Muscle layer of duodenum (tissue), 2 donors: ENCODE data around the gene ARPC1A.
"Not testable (repeated sequence)": the region's sequence is repeated elsewhere in the genome, so short reads cannot be mapped to it uniquely, and the experiment has no call there.

Source experiments
- H3K27ac ChIP-seq: one replicate; pipeline ENCODE4 v1.7.0; 2013; ENCODE audit warnings: mild to moderate bottlenecking, low read length
- H3K27me3 ChIP-seq: one replicate; pipeline ENCODE4 v1.7.0; 2013; ENCODE audit warnings: low read depth, mild to moderate bottlenecking, control low read depth, low read length
- H3K36me3 ChIP-seq, 2 donors: one replicate each; pipeline ENCODE4 v1.7.0; 2013; ENCODE audit warnings: low read length in 2 of 2, control low read depth in 1 of 2, mild to moderate bottlenecking in 1 of 2; ENCODE audit not compliant: insufficient read depth in 2 of 2, control insufficient read depth in 1 of 2
- H3K4me1 ChIP-seq, 2 donors: one replicate each; pipeline ENCODE4 v1.7.0; 2013; ENCODE audit warnings: low read length in 2 of 2, mild to moderate bottlenecking in 2 of 2, control low read depth in 1 of 2, moderate library complexity in 1 of 2; ENCODE audit not compliant: insufficient read depth in 2 of 2, control insufficient read depth in 1 of 2
- H3K4me3 ChIP-seq, 2 donors: one replicate each; pipeline ENCODE4 v1.7.0; 2013; ENCODE audit warnings: low read length in 2 of 2, low read depth in 1 of 2, mild to moderate bottlenecking in 1 of 2
- H3K9me3 ChIP-seq, 2 donors: one replicate each; pipeline ENCODE4 v1.7.0; 2013; ENCODE audit warnings: low read length in 2 of 2, control low read depth in 1 of 2, mild to moderate bottlenecking in 1 of 2; ENCODE audit not compliant: control insufficient read depth in 1 of 2
- donor health status: healthy.

ARPC1A gene

GRCh38 chr7:99324559-99324958, 1.1 kb upstream of the ARPC1A start:
- Histone ChIP-seq H3K4me3 (peak overlapping the region in 1 of 2 donors; percentile 99), H3K36me3 (peaks cover 0 to 3% of the 10 kb centered on the region in 2 donors), H3K4me1 (peaks cover 12 to 38% of the 10 kb centered on the region in 2 donors), H3K27me3 (no peaks in the 10 kb centered on the region), H3K9me3 (no peaks in the 10 kb centered on the region), H3K27ac (no peak overlapping the region)

- H3K4me1 ChIP-seq = peaks cover 12 to 40% of the 10 kb centered on the region in 2 donors
- peaks cover 0 to 3% of the 10 kb centered on the region in 2 donors for H3K36me3 ChIP-seq
- H3K9me3 ChIP-seq = no peaks in the 10 kb centered on the region
- H3K27me3 ChIP-seq = no peaks in the 10 kb centered on the region
- H3K27ac ChIP-seq = peak overlapping the region; percentile 85
- H3K4me3 ChIP-seq = peak overlapping the region; percentile 97 to 99
Measured at GRCh38 chr7:99325001-99325493, 651 bp upstream of the ARPC1A start.

- no peaks in the 10 kb centered on the region for H3K9me3 ChIP-seq
- H3K36me3 ChIP-seq = peaks cover 0 to 3% of the 10 kb centered on the region in 2 donors
- peak overlapping the region; percentile 97 to 99 for H3K4me3 ChIP-seq
- no peaks in the 10 kb centered on the region for H3K27me3 ChIP-seq
- H3K27ac ChIP-seq = peak overlapping the region; percentile 85
- H3K4me1 ChIP-seq = peaks cover 12 to 42% of the 10 kb centered on the region in 2 donors
Measured at GRCh38 chr7:99326408-99326782, 697 bp downstream of the ARPC1A start.

GRCh38 chr7:99330314-99330961, 4.7 kb downstream of the ARPC1A start:
- not testable (repeated sequence) for H3K27me3 ChIP-seq, H3K9me3 ChIP-seq, H3K4me3 ChIP-seq
- H3K4me1 ChIP-seq = peaks cover 12 to 36% of the 10 kb centered on the region in 2 donors
- H3K27ac ChIP-seq = peak overlapping the region; percentile 51
- H3K36me3 ChIP-seq = peaks cover 8 to 11% of the 10 kb centered on the region in 2 donors

- H3K27ac ChIP-seq = peak overlapping the region; percentile 51
- no peak overlapping the region for H3K4me3 ChIP-seq
- no peaks in the 10 kb centered on the region for H3K9me3 ChIP-seq
- H3K4me1 ChIP-seq = peaks cover 12 to 36% of the 10 kb centered on the region in 2 donors
- peaks cover 8 to 9% of the 10 kb centered on the region in 2 donors for H3K36me3 ChIP-seq
- H3K27me3 ChIP-seq = no peaks in the 10 kb centered on the region
Measured at GRCh38 chr7:99331002-99331401, 5.3 kb downstream of the ARPC1A start.

GRCh38 chr7:99339595-99339994, 13.9 kb downstream of the ARPC1A start:
- Histone ChIP-seq H3K36me3 (peaks cover 33 to 60% of the 10 kb centered on the region in 2 donors), H3K27ac (no peak overlapping the region)

GRCh38 chr7:99340659-99341058, 15.0 kb downstream of the ARPC1A start:
- Histone ChIP-seq H3K36me3 (peaks cover 40 to 64% of the 10 kb centered on the region in 2 donors), H3K4me1 (no peaks in the 10 kb centered on the region), H3K4me3 (no peak overlapping the region), H3K9me3 (no peaks in the 10 kb centered on the region), H3K27ac (no peak overlapping the region), H3K27me3 (no peaks in the 10 kb centered on the region)

More at GRCh38 chr7:99339595-99339994, 13.9 kb downstream of the ARPC1A start:
- Histone ChIP-seq H3K9me3 (no peaks in the 10 kb centered on the region), H3K4me1 (no peaks in the 10 kb centered on the region), H3K27me3 (no peaks in the 10 kb centered on the region), H3K4me3 (no peak overlapping the region)

- Histone ChIP-seq H3K4me3 (no peak overlapping the region), H3K36me3 (peaks cover 46 to 55% of the 10 kb centered on the region in 2 donors), H3K27me3 (no peaks in the 10 kb centered on the region), H3K4me1 (no peaks in the 10 kb centered on the region), H3K27ac (no peak overlapping the region), H3K9me3 (no peaks in the 10 kb centered on the region)
Measured at GRCh38 chr7:99344061-99344647, 18.5 kb downstream of the ARPC1A start.

GRCh38 chr7:99350641-99351040, 24.9 kb downstream of the ARPC1A start:
- not testable (repeated sequence) for H3K4me1 ChIP-seq, H3K4me3 ChIP-seq, H3K27ac ChIP-seq, H3K27me3 ChIP-seq, H3K9me3 ChIP-seq
- H3K36me3 ChIP-seq = peaks cover 36 to 61% of the 10 kb centered on the region in 2 donors

GRCh38 chr7:99352247-99352646, 26.5 kb downstream of the ARPC1A start:
- H3K4me3 ChIP-seq = no peak overlapping the region
- no peak overlapping the region for H3K27ac ChIP-seq
- peaks cover 35 to 64% of the 10 kb centered on the region in 2 donors for H3K36me3 ChIP-seq
- no peaks in the 10 kb centered on the region for H3K27me3 ChIP-seq
- H3K9me3 ChIP-seq = no peaks in the 10 kb centered on the region
- no peaks in the 10 kb centered on the region for H3K4me1 ChIP-seq

- Histone ChIP-seq H3K4me3 (no peak overlapping the region), H3K36me3 (peaks cover 45 to 73% of the 10 kb centered on the region in 2 donors), H3K4me1 (no peaks in the 10 kb centered on the region), H3K27me3 (no peaks in the 10 kb centered on the region), H3K9me3 (no peaks in the 10 kb centered on the region), H3K27ac (no peak overlapping the region)
Measured at GRCh38 chr7:99355098-99355497, 29.4 kb downstream of the ARPC1A start.
